NCI-H2196 treated with DMSO at 0.1 percent for 48 hours (cell line): Measurements from ENCODE around the gene ALKBH4.
"Not testable (repeated sequence)": the region's sequence is repeated elsewhere in the genome, so short reads cannot be mapped to it uniquely, and the experiment has no call there.

Experiments
- DNase-seq: peaks from one replicate; lab custom pipeline; 2025; ENCODE audit not compliant: unreplicated experiment; lab: John Stamatoyannopoulos, UW

Gene ALKBH4

DNA sequence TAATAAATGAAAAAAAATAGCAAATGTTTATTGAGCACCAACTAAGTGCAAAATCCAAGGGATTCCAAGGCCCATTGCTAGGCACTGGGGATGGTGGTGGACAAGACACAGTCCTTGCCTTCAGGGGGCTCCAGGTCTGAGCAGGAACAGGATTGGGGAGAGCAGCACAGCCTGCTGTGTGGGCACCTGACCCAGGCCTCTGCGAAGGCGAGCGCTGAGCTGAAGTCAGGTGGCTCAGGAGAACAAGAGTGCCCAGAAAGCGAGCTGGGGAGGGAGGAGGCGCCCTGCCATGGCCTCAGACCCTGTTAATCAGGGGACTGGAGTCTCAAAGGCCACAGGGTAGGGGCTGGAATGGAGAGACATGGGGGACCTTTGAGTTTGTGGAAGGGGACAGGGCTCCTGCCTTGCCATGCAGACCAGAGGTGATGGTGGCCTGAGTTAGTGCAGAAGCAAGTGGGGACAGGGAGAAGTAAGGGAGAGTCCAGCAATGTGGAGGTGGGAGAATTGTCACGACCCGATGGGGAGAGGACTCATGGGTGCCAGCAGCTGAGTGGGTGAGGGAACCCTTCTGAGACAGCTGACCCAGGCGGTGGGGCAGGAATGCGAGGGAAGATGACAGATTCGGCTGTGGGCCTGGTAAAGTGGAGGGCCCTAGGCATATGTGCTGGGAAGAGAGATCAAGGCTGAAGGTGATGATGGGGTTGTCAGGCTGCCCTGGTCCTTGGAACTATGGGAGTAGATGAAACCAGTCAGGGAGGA is 35.3 kb downstream of the ALKBH4 start:
- no peak for DNase-seq

DNA sequence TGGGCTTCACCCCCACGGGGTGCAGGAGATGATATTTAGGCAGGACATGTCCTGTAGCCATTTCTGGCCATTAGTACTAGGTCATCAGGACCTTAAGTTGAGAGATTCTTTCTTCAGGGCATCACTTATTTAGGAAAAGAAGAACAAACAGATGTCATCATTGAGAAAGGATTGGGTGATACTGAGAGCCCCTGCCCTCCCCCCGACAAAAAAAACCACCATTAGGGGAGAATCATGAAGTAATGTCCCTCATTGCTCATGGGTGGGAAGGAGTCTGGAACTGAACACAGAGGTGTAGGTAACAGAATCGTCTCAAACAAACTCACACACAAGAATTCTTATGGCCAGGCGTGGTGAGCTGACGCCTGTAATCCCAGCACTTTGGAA is 37.7 kb downstream of the ALKBH4 start:
- no peak for DNase-seq

DNA sequence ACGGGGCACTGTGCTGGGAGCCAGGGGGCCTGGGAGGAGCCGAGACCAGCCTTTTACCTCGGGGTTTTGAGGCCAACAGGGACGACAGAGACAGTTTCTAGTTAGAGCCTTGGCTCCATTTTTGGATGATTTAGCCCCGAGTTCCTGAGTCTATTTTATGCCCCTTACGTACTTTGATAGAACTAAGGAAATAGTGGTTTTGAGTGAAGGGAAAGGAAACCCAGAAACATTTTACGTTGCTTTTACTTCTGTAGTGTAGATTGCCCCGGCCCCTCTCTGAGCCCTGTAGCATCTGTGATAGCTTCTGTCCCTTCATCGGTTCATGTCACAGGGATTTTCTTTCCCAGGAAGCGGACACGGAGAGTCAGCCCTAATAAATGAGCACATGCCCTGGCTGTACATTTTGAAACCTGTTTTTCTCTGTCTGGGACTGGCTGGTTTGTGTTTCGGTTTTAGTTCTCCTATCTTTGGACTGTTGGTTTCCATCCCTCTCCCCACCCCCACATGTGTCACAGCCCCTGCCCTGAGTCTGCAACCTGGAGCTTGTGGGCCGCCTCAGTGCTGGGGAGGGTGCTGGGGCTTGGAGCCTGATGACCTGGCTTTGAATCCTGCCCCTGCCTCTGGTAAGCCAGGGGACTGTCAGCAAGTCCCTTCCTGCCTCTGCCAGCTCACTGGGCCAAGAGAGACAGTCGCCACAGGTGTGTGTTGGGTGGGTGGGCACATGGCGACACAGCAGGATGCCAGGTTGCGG is 38.2 kb downstream of the ALKBH4 start:
- no peak for DNase-seq

DNA sequence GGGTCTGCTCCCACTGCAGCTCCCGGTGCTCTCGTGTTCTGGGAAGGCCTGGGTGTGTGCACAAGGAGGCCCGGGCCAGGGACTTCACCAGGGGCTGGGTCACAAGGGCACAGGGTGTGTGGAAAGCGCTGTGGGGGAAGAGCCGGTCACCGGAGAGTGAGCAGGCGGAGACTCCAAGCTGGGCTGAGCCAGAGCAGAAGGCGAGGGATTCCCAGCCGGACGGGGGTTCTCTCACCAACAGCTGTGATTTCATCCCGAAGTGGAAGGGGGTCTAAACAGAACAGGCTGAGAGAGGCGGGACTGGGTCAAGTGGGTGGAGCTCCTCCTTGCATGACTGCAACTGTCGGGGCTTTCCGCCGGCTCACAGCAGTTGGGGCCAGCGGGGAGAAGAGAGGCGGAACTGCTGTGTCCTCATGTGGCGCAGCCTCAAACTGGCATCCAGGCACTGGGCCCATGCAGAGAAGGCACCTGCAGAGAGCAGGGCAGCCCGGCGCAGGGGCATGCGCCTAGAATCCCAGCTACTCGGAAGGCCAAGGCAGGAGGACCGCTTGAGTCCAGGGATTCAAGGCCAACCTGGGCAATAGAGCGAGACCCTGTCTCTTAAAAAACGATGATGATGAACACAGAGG is 38.9 kb downstream of the ALKBH4 start:
- no peak for DNase-seq

DNA sequence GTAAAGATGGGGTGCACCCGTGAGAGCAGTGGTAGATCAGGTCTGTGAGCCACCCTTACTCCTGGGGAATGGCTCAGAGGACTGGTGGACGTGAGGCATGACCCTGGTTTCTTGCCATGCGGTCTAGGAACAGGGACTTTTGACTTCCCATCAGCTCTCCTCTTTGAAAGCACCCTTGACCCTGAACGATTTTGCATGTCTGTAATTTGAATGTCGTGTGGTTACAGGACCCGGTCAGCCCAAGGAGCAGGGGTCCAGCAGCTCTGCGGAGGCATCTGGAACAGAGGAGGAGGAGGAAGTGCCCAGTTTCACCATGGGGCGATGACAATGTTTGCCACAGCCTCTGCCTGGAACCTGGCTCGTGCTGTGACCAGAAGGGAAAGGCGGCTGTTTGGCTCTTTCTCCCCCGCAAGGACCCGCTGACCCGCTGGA is 39.9 kb downstream of the ALKBH4 start:
- DNase-seq, result no peak

DNA sequence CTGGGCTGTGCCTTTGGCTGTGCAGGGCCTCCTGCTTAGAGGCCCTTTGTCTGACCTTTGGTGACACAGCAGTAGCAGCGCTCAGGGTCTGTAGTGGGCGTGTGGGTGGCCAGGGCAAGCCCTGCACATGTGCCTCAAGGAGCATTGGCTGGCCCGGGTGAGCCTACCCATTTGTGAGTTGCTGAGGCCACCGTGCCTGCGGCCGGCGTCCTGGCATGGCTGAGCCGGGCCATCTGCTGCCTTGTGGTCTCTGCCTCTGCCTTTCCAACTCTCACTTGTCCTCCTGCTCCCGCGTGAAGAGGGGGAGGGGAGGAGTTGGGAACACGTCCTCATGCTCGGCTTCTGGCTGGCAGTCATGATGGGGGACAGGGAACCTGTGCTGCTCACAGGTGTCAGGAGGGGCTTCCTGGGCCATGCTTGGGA is 40.5 kb downstream of the ALKBH4 start:
- no peak for DNase-seq

DNA sequence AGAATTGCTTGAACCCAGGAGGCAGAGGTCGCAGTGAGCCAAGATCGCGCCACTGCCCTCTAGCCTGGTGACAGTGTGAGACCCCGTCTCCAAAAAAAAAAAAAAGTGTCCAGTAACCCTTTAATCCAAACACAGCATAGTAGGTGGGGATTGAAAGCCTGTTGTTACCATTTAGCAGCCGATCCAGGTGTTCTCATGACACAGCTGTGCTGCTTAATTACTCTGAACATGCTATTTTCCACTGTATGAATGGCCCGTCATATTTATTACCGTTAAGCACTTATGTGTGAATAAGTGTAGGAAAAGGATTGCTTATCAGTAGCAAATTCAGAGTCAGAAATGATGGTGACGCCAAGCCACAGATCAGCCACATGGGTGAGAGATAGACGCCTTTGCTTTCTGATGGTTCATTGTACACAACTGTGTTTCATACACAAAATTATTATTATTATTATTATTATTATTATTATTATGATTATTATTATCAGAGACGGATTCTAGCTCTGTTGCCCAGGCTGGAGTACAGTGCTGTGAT is 42.9 kb downstream of the ALKBH4 start:
- no peak for DNase-seq

DNA sequence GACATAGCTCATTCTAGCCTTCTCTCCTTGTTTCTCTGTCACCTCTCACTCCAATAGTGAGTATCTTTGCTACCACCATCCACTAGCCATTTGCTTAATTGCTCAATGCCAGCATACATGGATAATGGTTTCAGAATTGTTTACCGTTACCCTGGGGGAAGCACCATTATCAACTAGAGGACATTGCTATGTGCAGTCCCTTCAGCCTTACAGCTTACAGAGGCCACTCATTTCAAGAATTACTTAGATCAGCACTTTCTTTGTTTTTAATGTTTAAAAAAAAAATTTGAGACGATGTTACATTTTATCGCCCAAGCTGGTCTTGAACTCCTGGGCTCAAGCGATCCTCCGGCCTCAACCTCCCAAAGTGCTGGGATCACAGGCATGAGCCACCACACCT is 46.1 kb downstream of the ALKBH4 start:
- no peak for DNase-seq

DNA sequence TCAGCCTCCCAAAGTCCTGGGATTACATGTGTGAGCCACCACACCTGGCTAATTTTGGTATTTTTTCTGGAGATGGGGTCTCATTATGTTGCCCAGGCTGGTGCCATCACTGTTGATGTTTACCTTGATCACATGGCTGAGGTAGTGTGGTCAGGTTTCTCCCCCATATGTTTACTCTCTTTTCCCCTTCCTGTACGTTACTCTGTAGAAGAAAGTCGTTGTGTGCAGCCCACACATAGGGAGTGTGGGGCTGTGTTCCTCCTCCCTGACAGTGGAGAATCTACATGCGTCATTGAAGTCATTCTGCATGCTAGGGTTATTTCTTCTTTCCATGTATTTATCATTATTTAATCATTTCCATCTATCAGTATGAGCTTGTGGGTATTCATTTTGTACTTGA is 47.6 kb downstream of the ALKBH4 start:
- no peak for DNase-seq

DNA sequence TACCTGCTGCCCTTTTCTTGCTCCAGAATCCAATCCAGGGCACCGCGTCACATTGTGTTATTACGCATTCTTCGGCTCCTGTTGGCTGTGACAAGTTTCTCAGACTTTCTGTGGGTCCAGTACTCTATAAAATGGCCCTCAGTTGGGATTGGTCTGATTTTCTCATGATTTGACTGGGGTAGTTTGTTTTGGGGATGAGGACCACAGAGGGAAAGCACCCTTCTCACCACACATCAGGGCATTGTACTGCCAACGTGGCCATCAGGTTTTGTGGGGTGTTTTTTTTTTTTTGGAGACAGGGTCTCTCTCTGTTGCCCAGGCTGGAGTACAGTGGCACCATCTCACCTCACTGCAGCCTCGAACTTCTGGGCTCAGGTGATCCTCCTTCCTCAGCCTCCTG is 48.3 kb downstream of the ALKBH4 start:
- no peak for DNase-seq

DNA sequence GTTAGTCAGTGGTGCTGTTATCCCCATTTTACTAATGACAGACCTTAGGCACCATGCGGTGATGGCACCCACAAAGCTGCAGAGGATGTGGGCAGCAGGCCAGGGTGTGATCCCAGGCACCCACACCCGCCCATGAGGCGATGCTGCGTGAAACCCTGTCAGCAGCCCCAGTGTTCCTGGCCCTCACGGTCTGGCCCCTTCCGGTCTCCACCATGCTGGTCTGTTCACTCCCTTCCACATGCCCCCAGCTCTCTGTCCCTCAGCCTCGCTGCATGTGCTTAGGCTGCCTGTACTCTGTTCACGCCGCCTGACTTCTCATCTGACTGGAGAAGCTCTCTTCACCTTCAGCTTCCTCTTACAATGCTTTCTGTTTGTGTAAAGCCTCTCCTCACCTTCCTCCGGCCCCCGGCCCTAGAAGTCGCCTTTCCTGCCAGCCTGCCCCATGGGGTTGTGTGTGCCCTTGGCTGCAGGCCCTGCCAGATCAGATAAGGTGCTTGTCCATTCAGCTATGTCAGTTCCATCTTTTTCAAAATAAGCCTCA is 48.9 kb downstream of the ALKBH4 start:
- DNase-seq, result no peak

DNA sequence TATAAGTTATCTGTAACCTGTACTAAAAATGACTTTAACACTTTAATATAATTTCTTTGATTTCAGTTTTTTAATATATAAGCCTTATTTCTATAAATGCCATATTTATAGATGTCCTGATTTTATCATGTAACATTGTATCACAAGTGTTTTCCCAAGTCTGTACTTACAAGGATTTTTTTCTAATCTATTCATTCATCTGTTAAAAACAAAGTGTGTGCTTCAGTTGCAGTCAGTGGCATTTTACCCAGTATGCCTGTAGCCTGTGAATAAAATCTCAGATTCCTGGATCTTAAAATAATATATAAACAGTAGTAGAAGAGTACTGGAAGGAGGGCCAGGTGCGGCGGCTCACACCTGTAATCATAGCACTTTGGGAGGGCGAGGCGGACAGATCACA is 51.1 kb downstream of the ALKBH4 start:
- no peak for DNase-seq

DNA sequence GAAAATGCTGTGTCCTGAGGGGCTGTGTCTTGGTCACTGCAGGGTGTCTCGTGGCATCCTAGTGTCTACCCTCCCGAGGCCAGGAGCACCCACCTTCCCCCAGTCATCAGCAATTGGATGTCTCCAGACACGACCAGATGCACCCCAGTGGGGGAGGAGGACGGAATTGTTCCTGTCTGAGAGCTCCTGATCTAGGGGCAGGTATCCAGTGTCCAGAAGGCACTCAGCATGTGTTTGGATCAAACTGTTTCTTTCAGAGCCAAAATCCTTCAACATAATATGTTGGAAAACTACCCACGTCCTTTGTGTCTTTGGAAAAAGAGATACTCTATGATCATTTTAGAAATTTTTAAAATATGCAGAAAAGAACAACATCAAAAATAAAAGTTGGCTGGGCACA is 51.6 kb downstream of the ALKBH4 start:
- no peak for DNase-seq

DNA sequence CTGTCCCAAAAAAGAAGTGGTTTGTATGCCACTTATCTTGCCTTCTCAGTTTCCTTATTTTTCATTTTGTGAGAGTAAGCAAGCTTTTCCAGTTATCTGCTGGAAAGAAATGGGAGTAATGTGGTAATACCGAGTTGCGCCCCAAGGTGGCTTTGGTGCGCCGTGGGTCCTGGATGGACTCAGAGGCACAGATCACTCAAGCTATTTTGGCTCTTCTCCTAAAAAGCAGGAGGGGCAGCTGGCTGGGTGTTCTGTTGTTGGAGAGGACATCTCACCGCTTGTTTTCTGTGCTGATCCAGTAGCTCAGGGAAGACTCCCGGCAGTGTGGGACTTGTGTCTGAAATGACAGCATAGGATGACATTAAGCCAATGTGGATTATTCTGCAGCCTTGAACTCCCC is 52.1 kb downstream of the ALKBH4 start:
- peak; percentile 12 for DNase-seq

DNA sequence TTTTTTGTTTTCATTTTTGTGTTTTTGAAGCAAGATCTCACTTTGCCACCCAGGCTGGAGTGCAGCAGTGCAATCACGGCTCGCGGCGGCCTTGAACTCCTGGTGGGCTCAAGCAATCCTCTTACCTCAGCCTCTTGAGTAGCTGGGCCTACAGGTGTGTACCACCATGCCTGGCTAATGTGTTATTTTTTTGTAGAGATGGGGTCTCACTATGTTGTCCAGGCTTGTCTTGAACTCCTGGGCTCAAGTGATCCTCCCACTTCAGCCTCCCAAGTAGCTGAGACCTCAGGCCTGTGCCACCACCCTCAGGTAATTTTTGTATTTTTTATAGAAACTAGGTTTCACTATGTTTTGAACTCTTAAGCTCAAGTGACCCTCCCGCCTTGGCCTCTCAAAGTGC is 53.7 kb downstream of the ALKBH4 start:
- no peak for DNase-seq

DNA sequence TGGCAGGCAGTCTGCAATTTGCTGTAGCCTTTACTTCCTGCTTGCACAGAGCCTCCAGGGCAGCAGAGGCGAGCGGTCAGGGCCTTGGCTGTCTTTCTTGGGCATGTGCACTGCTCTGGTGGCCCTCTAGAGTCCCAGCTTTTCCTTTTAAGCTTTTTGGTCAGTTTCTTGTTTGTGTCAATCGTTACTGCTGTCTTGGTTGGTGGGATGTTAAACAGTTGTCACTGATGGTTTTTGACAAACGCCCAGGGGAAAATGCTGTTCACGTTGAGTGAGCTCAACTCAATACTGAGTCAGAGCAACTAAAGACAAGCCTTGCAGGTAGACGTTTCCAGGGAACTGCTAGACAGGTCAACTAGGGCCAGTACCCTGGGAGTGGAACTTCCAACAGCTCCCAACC is 54.5 kb downstream of the ALKBH4 start:
- DNase-seq, result no peak

DNA sequence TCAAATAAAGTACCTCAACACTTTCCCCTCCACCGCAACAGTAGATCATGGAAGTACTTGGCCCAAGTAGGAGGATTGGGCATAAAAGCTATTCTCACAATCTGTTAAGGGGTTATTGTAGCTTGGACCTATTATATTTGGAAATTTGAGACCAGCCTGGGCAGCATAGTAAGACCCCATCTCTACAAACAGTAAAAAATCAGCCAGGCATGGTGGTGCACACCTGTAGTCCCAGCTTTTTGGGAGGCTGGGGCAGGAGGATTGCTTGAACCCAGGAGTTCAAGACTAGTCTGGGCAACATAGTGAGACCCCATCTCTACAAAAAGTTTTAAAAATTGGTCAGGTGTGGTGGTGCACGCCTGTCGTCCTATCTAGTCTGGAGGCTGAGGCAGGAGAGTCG is 55.3 kb downstream of the ALKBH4 start:
- no peak for DNase-seq

DNA sequence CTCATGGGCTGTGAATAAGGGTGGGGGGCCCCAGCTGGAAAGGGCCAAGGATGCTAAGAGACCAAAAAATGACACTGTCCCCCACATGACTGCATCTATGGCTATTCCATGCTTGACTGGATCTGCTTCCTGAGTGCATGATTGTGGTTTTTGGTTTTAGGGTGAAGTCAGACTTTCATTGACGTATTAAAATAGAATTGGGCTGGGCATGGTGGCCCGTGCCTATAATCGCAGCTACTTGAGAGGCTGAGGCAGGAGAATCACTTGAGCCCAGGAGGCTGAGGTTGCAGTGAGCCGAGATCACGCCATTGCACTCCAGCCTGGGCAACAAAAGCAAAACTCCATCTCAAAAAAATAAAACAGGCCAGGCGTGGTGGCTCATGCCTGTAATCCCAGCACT is 56.1 kb downstream of the ALKBH4 start:
- DNase-seq, result not testable (repeated sequence)

DNA sequence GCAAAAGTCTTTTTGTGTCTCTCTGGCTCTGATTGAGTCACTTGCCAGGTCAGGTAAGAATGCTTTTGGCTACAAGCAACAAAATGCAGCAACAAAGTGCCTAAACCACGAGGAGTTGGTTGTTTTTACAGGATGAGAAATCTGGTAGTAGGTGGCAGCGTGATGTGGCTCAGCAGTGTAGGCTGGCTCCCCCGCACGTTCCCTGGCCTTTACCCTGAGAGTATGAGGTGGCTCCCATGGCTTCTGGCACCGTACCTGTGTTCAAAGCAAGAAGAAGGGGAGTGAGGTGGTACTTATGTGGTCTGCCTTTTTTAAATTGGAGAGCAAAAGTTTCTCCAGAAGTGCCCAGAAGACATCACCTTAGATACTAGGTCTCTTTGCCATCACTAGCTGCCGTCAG is 56.8 kb downstream of the ALKBH4 start:
- no peak for DNase-seq
